Measurements from ENCODE around the gene PARS2.

DNA sequence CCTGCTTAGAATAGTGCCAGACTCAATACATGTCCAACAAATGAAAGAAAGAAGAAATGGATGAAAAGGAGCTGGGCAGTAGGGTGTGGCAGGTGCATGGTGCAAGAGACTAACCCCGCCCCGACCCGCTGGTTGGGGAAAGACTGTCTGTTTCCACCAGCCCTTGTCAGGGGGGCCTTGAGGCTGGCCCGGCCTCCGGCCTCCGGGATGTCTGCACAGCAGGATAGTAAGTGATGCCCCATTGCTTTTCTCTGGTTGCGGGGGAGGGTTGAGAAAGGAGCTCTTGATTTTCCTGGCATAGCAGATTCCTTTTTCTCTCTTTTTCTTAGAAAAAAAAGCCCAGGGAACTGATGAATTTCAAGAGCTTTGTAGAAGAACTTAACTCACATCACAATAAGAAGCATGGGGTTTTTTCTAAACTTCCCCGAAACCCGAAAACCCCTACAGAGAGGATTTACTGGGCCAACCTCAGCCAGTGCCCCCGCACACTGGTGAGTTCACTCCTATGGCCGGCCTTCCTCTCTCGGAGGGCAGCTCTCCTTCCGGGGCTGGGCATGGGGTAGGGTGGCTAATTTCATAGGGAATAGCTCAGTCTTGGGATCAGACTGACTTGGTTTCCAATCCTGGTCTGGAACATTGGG is 49.3 kb upstream of the PARS2 start:
- TF ChIP-seq, protein P1, sequence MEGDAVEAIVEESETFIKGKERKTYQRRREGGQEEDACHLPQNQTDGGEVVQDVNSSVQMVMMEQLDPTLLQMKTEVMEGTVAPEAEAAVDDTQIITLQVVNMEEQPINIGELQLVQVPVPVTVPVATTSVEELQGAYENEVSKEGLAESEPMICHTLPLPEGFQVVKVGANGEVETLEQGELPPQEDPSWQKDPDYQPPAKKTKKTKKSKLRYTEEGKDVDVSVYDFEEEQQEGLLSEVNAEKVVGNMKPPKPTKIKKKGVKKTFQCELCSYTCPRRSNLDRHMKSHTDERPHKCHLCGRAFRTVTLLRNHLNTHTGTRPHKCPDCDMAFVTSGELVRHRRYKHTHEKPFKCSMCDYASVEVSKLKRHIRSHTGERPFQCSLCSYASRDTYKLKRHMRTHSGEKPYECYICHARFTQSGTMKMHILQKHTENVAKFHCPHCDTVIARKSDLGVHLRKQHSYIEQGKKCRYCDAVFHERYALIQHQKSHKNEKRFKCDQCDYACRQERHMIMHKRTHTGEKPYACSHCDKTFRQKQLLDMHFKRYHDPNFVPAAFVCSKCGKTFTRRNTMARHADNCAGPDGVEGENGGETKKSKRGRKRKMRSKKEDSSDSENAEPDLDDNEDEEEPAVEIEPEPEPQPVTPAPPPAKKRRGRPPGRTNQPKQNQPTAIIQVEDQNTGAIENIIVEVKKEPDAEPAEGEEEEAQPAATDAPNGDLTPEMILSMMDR (IDR thresholded peaks at IDR 0.05), result no peak
- TF ChIP-seq POLR2A (IDR thresholded peaks at IDR 0.05), result no peak
